DMS153 treated with DMSO at 0.1 percent for 48 hours (cell line): Measurements from ENCODE around the gene ARHGAP44.

Experiments used
- DNase-seq: peaks from one replicate; lab custom pipeline; 2025; ENCODE audit not compliant: unreplicated experiment; lab: John Stamatoyannopoulos, UW

Gene ARHGAP44

DNA sequence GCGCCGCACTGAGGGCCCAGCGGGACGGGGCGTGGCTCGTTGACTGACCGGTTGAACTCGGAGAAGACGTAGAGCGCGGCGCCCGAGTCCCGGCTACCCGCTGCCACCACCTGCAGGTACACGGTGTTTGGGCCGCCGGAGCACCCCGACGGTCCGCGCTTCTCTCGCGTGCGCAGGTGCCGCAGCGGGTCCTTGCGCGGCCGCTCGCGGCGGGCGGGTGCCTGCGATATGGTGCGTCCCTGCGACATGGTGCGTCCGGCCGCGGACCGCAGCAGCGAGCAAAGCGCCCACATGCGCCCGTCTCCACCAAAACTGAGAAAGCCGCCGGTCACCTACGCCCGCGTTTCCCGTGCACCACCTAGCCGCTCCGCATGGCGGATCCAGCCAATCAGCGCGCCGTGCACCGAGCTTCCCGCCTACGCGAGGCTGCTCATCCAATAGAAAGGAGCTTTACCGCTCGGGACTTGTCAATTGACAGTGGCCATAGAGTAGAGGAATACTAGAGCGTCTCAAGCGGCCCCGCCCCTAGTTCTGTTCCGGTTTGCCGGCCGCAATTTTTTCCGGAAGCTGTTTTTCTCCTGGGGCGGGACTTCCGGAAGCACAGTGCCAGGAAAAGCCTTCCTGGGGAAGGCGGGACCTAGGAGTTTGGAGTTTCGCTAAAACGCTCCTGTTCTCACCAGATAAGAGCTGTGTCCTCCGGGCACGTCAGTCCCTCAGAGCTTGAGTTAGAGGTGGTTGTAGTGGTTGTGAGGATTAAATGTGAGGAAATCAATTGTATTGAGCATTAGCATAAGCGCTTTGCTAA lies 228.6 kb downstream of the ARHGAP44 start, which contains the start of gene ELAC2:
TSS of gene ELAC2 (minus strand) at position 373 of the 805 bp plus-strand sequence. CDS start at position 293, 80 bp downstream.
- peak; percentile 70 for DNase-seq

DNA sequence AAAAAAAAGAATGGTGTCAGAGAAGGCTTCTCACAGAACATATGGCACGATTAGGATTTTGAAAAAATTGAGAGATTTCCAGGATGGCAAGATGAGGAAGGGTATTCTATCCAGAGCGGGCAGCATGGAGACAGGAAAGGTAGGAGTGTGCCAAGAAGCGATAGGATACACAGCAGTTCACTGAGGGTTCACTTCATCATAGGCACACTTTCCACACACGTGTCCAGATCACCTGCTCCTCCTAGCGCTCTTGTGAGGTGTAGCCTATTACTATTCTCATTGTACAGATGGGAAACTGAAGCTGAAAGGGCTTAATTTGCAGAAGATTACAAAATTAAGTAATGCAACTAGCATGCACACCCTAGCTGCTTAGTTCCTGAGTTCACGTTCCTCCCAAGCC lies 234.7 kb downstream of the ARHGAP44 start:
- no peak for DNase-seq

GRCh38 chr17:13024526-13025257 lies 235.4 kb downstream of the ARHGAP44 start:
- no peak for DNase-seq

DNA sequence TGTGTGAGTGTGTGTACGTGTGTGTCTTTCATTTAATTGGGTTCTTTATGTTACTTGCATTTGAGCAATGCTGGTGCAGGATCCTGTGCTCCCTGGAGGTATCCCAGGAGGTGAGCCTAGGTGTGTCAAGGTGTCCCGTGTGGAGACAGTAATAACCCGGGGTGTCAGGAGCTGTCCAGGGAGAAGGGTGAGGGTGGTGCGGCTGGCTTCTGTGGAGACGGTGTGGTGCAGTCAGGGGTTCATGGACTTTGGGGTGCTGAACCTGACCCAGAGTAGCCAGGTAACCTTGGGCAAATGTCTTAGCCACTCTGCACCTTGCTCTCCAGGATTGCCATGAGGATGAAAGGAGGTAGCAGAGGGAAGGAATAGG lies 235.9 kb downstream of the ARHGAP44 start:
- no peak for DNase-seq

- DNase-seq: no peak
These were observed 236.4 kb downstream of the ARHGAP44 start for GRCh38 chr17:13025687-13026086.

- DNase-seq: no peak
These were observed 237.9 kb downstream of the ARHGAP44 start for GRCh38 chr17:13027246-13027645.

GRCh38 chr17:13029340-13029739 lies 240.0 kb downstream of the ARHGAP44 start:
- DNase-seq: no peak

DNA sequence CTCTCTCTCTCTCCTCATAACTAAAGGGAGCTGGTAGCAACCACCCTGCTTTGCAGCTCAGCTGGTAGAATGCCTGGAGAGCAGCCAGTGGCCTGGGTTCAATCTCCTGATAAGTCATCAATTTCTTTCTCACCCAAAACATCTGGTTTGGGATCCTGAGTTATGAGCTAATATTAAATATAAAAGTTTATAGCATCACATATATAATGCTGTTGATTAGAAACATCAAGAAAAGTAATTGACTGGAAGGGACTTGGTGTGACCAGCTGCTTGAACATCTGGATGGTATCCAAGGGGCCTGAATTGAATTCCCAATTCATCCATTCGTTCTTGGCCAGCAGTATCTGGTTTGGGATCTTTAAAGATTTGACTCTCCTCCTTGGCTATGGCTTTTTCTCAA lies 240.8 kb downstream of the ARHGAP44 start:
- DNase-seq: no peak

GRCh38 chr17:13030459-13031300 lies 241.4 kb downstream of the ARHGAP44 start:
- peak; percentile 3 for DNase-seq

DNA sequence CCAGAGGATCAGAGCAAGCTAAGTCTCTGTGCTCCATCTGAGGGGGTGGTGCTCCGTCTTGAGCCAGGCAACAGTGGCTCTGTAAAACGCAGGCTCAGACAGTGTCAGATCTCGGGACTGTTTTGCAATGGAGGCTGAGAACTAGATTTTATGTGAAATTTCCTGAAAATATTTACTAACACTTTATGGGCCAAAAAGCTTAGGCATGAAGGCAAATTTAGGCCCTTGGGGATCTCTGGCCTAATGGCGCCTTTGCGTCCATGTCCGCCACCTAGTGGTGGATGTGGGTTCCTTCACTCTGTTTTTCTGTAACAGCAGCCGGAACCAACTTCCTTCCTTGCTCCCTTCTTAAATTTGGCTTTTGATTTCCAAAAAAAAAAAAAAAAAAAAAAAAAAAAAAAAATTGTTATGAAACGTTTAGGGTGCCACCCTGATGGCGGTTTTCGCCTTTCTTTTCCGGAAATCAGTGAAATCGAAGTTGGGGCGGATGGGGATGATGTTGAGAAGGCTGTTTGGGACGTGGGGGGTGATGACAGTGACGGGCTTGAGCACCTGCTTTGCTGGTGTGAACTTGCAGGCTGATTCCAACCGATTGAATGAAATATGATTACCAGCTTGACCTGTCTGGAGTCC lies 242.5 kb downstream of the ARHGAP44 start:
- no peak for DNase-seq

- DNase-seq: no peak
These were observed 246.1 kb downstream of the ARHGAP44 start for GRCh38 chr17:13035420-13035819.

DNA sequence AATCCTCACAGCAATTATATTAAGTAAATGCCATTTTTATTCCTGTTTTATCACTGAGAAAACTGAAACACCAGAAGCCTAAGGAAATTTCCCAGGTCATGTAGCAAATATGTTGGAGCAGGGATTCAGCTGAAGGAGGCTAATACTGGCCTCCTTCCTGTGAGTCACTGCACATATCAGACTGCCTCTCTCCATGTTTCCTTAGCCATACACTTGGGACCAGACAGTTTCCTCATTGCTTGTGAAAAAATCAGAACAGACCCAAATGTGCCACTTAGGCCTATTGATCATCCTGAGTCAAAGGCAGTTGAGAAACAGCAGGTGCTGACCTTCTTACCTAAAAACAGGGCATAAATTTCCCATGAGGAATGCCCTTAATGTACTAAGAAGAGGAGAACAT lies 247.5 kb downstream of the ARHGAP44 start:
- DNase-seq: no peak

DNA sequence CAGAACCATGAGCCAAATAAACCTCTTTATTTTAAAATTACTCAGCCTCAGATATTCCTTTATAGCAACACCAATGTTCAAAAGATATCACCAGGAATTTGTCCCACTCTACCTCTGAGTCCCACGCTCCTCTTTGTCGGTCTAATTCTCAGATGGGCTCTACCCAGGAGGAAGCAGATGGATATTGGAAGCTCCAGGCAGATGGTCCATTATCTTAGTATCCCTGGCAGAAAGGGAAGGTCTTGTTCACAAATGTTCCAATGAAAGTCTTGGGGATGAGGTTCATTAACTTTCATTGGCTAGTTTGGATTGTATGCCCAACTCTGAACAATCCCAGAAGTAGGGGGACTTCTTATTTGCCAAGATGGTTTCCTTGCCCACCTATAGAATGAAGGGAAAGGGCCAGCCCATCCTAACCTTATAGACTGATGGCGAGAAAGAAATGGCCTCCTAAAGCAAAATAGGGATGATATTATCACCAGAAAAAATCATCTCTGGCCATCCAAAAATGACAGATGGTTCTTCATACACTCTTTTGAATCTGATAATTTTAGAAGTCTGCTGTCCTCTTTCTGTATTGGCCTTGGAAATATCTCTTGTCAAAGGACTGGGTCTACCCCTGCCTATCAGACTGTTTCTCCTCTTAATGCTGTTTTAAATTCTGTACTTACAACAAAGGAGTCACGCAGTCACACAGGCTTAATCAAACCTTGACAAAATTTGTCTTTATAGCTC lies 249.8 kb downstream of the ARHGAP44 start:
- DNase-seq: no peak
